GM18873 (cell line): ENCODE measurements around the gene ABCC3.

Source experiments
- ATAC-seq: cut with Tn5 transposase; IDR thresholded peaks from one replicate; pipeline ENCODE4 v1.9.1; 2021; ENCODE audit warnings: mild to moderate bottlenecking, moderate library complexity, moderate number of reproducible peaks; ENCODE audit not compliant: unreplicated experiment, low FRiP score

Gene ABCC3

GRCh38 chr17:50728112-50728429 is 93.4 kb downstream of the ABCC3 start:
- ATAC-seq = no peak

GRCh38 chr17:50728881-50729765 is 94.4 kb downstream of the ABCC3 start:
- ATAC-seq = no peak

- no peak for ATAC-seq
Observed at GRCh38 chr17:50731575-50732460, 97.1 kb downstream of the ABCC3 start.

- no peak for ATAC-seq
Observed at GRCh38 chr17:50735287-50735686, 100.6 kb downstream of the ABCC3 start.

- ATAC-seq = no peak
Observed at GRCh38 chr17:50737118-50737698, 102.5 kb downstream of the ABCC3 start.

- no peak for ATAC-seq
Observed at GRCh38 chr17:50739098-50739497, 104.4 kb downstream of the ABCC3 start.
